M059J (cell line): ENCODE measurements around the gene WASF3. TPM values are rescaled to one million over a fixed set of nuclear protein-coding genes. Genes with fewer than 3 reads are reported as not detected.
A peak's percentile ranks its signal among the peaks of the same experiment; 100 is the strongest.
"Not testable (repeated sequence)": the region's sequence is repeated elsewhere in the genome, so short reads cannot be mapped to it uniquely, and the experiment has no call there.

Experiments used
- DNase-seq: peaks from one replicate; pipeline ENCODE4 v3.0.0-alpha.2; 2012; ENCODE audit warnings: low read depth
- total RNA-seq: library from RNA; depleted of rRNA; stranded (reverse); fragments of >200 nt; shearing (Covaris generic); gene quantifications from 2 replicates; pipeline ENCODE4 v1.2.3, GENCODE V29; 2014; rRNA removed

The WASF3 gene
- total RNA-seq, 1 experiment from 2014 or later, result 10.1 TPM

DNA sequence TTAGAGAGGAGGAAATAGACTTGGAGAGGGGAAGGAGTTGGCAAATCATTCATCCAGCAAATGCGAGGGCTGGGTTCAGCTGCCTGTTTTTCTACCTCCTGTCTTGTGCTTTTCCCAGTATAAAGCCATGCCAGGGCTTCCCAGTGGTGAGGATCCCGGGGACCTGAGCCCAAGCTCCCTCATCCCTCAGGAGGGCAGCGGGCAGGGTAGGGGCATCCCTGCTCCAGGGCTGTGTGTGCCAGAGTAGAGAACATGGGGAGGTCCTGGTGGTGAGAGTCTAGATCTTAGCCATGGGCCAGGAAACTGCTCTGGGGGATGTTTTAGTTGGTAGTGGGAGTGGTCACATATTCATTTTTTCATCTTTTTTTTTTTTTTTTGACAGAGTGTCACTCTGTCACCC, 159.5 kb downstream of the WASF3 start:
- DNase-seq, result no peak

DNA sequence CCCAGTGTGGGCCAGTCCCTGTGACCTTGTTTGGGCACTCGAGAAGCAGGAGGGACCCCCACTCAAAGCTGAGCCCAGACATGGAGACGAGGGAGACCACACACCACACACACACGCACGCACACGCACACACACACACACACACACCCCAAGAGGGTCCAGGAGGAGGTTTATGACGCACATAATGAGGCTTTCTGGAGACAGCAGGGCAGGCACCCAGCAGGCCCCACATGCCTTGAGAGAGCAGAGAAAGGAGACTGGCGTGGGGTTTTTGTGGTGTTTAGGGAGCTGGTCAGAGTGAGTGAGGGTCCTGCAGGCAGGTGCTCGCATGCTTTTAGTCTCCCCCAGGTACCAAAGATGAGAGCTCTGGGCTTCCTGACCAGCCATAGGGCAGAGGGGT, 160.7 kb downstream of the WASF3 start:
- no peak for DNase-seq

DNA sequence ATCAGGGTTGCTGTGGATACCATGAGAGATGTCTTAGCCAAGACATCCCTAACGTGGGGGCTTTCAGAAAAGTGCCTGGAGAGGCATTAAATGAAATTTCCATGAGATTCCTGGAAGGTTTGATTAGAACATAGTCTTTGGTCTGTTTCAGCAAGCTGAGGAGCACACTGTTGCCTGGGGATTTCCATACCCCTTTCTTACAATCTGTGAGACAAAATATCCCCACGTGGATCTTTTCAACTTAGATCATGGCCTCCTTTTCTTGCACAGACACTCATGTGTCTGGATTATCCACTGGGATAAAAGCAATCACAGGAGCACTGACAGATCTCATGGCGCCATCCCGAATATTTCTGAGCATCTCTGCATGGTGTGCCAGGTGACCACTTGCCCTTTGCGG, 161.4 kb downstream of the WASF3 start:
- no peak for DNase-seq

DNA sequence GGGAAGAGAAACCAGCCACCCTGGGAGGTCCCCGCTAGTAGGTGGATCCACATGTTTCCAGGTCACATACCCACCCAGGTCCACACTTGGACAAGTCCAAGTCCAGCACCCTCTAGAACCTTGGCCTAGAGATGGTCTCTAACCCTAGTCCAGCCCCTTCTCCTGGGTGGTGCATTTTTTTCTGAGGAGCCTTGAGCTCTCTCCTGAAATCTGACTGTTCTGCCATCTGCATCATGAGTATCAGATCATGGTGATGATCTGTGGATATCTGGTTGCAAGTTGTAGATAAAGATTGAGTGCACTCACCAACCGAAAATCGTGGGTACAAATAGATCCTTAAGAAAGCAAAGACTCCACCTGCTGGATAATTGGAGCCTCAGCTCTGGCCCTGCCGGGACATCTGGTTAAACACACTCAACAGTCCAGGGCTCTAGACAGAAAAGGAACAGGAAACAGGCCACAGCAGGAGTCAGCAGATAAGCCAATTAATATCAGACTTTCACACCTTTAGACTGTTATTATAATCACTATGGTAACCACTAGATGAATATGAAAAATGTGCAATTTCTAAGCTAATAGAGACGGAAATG, 162.0 kb downstream of the WASF3 start:
- DNase-seq, result peak; percentile 8

DNA sequence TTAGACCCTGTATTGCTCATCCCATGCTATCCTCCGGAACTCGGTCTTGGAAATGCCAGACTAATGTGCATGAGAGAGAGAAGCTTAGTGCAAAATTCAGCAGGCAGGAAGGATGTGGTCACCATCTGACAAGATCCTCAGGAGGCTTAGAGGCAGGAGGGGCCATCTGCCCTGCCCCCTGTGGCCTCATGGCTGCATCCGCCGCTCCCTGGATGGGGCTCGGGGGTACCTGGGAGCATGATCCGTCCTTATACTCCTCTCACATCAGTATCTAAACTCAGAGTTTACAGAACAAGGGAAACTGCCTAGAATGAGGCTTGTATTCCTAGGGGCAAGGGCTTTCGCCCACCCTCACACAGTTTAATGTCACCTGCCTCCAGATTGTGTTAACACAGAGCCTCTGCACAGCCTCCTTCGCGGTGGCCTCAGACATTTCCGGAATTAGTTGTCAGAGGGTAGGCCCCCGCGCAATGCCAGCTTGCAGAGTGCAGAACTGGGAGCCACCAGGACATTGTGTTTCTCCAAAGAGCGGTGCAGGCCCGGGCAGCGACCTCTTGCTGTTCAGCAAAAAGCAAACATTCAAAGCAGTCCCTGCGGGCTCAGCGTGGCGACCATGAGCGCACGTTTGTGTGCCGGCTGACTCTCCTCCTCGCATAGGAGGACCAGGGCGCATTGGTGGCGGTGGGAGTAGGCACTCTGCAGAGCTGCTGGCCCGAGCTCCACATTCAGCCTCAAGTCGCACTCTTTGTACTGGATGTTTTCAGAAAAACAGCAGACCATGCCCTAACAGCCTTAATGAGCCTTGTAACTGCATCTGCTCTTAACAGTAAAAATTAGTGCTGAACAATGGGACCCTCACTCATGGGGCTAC, 164.0 kb downstream of the WASF3 start:
- DNase-seq, result peak; percentile 9

DNA sequence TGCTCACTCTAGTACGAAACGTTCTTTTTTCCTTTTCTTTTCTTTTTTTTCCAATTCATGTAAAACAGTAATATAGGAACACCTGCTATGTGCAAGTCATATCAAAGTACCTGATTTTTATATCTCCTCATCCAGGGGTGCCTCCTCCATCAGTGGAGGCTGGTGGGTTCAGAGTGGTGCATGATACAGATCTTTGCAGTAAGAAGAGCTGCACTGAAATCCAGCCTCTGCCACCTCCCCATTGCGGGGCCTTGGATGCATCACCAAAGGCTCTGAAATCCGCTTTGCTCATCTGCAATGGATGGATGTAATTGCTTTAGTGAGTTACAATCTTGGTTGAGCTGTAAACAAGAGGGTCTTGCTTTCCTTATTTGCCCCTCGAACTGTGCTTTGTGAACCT, 164.8 kb downstream of the WASF3 start:
- no peak for DNase-seq

DNA sequence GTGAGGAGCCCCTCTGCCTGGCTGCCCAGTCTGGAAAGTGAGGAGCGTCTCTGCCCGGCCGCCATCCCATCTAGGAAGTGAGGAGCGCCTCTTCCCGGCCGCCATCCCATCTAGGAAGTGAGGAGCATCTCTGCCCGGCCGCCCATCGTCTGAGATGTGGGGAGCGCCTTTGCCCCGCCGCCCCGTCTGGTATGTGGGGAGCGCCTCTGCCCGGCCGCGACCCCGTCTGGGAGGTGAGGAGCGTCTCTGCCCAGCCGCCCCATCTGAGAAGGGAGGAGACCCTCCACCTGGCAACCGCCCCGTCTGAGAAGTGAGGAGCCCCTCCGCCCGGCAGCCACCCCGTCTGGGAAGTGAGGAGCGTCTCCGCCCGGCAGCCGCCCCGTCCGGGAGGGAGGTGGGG, 166.1 kb downstream of the WASF3 start:
- not testable (repeated sequence) for DNase-seq

DNA sequence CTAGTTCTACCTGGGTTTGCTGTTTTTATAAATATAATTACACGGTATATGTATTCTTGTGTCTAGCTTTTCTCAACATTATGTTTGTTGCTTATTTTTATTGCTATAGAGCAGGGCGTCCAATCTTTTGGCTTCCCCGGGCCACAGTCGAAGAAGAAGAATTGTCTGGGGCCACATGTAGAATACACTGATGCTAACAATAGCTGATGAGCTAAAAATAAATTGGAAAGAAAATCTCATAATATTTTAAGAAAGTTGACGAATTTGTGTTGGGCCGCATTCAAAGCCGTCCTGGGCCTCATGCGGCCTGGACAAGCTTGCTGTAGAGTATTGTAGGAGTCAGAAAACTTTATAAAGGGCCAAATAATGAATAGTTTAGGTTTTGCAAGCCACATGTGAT, 169.2 kb downstream of the WASF3 start:
- no peak for DNase-seq

DNA sequence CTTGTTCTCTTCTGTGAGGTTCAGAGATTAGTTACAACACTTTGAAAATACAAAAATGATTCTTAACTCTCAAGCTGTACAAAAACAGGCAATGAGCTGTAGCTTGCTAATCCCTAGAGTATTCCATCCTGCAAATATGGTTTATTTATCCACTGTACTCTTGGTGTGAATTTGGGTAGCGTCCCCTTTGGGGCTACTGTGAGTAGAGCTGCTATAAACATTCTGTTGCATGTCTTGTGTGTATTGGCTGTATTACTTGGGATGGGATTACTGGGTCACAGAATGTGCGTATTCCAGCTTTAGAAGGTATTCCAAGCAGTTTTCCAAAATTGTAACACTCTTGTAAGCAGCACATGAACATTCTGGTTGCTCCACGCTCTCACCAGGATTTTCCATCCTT, 169.6 kb downstream of the WASF3 start:
- no peak for DNase-seq

DNA sequence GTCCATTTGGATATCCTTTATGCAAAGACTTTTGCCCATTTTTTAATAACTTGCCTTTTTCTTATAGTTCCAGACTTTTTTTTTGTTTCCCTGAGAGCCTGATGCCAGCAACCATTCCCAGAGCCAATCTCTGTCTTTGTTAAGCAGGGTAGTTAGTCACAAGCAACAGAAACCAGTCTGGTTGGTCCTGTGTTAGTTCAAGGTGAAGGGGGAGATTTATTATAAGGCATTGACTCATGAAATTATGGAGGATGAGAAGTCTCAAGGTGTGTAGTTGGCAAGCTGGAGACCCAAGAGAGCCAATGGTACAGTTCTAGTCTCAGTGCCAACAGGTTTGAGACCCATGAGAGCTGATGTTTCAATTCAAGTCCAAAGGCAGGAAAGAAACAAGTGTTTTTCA, 170.2 kb downstream of the WASF3 start:
- DNase-seq, result no peak

DNA sequence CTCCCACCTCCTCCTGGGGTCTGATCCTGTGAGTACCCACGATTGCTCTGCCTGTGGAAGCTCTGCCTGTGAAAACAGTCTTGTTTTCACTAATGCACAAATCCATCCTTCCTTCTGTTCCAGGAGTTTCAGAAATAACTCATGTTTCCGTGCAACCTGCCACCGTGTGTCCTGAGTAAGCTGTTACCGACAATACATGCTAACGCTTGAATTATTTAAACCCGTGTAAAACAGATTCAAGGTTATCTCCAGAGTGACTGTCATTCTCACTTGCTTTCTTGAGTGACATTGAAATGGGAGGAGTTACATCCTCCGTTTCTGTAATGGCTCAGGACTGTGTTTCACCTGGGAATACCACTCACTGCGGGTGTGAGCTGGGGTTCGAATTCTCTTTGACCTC, 178.2 kb downstream of the WASF3 start:
- DNase-seq, result no peak

Other genes starting within 250 kb of the WASF3 start
- gene GPR12, start 203.1 kb downstream of the WASF3 start, total RNA-seq, result not detected in 2 replicates